ENCODE results near the gene ZXDC.
A peak's percentile ranks its signal among the peaks of the same experiment; 100 is the strongest.

The ZXDC gene

GRCh38 chr3:126488185-126488584 is 12.5 kb upstream of the ZXDC start:
- no peak for DNase-seq

- DNase-seq, result no peak
Observed at GRCh38 chr3:126487151-126487771, 11.6 kb upstream of the ZXDC start.

- DNase-seq, result no peak
Observed at GRCh38 chr3:126486360-126486847, 10.7 kb upstream of the ZXDC start.

GRCh38 chr3:126485956-126486355 is 10.3 kb upstream of the ZXDC start:
- DNase-seq, result no peak

- no peak for DNase-seq
Observed at GRCh38 chr3:126485176-126485897, 9.6 kb upstream of the ZXDC start.

- DNase-seq, result no peak
Observed at GRCh38 chr3:126484662-126485061, 9.0 kb upstream of the ZXDC start.

GRCh38 chr3:126484148-126484547 is 8.5 kb upstream of the ZXDC start:
- DNase-seq, result no peak

- no peak for DNase-seq
Observed at GRCh38 chr3:126483321-126483761, 7.7 kb upstream of the ZXDC start.

GRCh38 chr3:126482503-126483255 is 7.0 kb upstream of the ZXDC start:
- DNase-seq, result no peak

GRCh38 chr3:126481808-126482502 is 6.3 kb upstream of the ZXDC start:
- no peak for DNase-seq

- DNase-seq, result no peak
Observed at GRCh38 chr3:126480861-126481260, 5.2 kb upstream of the ZXDC start.

GRCh38 chr3:126480206-126480605 is 4.5 kb upstream of the ZXDC start:
- DNase-seq, result no peak

- no peak for DNase-seq
Observed at GRCh38 chr3:126479642-126480041, 4.0 kb upstream of the ZXDC start.

- DNase-seq, result no peak
Observed at GRCh38 chr3:126478581-126479310, 3.1 kb upstream of the ZXDC start.

GRCh38 chr3:126477061-126477380 is 1.3 kb upstream of the ZXDC start:
- DNase-seq, result no peak

- DNase-seq, result no peak
Observed at GRCh38 chr3:126476166-126477060, 722 bp upstream of the ZXDC start.

GRCh38 chr3:126474498-126475412 is 936 bp downstream of the ZXDC start:
- peak; percentile 26 for DNase-seq

GRCh38 chr3:126473292-126474168 is 2.2 kb downstream of the ZXDC start:
- DNase-seq, result no peak

GRCh38 chr3:126472277-126473006 is 3.2 kb downstream of the ZXDC start:
- DNase-seq, result no peak

Measured in stimulated activated CD4-positive, alpha-beta T cell treated with anti-CD3 and anti-CD28 coated beads, Interleukin-1b, Interleukin-23, amount 100 ng/mL, for 48 hours (primary cell).